NCI-H1048 (cell line): ENCODE measurements around the gene RANGAP1.

Source experiments
- DNase-seq: peaks from one replicate; lab custom pipeline; 2025; lab: John Stamatoyannopoulos, UW

The RANGAP1 gene

DNA sequence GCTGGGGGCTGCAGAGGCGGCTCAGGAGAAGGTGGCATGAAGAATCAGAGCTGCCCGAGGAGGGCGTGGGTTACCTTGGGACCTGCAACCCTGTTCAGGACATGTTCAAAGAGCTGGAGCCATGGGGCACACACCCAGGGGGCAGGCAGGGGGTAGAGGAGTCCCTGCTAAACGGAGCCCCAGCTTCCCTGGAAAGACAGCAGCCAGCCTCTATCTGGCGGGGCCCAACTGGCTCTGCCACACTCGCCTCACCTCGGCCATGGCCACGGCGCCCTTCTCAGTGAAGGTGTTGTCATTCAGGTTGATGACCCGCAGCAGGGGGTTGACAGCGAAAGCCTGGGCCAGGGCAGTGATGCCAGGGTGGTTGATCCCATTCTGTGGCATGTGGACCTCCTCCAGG, 28.3 kb downstream of the RANGAP1 start:
- DNase-seq, result no peak

- no peak for DNase-seq
These were observed 29.4 kb downstream of the RANGAP1 start for GRCh38 chr22:41256254-41257253.

DNA sequence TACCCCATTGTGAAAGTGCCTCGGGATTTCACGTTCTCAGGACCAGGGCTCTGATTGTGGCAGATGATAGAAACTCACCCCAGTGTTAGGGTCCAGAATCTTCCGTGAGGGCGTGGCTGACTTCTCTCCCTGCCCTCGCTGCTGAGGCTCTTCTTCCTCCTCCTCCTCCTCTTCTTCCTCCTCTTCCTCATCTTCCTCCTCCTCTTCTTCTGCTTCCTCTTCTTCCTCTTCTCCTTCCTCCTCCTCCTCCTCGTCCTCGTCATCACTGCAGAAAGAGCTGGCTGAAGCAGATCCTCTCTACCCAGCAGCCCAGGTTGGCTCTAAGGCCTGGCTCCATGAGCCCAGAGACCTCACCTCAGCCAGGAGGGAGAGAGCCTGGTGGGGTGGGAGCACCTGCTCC, 31.8 kb downstream of the RANGAP1 start:
- DNase-seq, result no peak

DNA sequence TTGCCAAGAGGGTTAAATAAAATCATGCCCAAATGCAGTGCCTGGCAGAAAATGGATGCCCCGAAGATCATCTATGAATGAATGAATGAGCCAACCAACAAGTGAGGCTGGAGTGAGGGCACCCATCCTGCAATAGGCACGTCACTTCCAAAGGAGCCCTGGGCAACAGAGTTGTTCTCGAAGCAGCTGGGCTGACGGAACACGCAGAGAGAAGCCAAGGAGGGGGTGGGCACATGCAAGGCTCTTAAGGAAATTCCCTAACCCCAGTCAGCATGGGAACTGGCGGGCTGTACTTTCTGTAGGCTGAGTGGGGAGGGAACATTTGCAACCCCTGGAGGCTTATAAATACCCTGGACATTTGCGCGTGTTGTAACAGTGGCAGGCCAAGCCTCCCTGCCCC, 33.6 kb downstream of the RANGAP1 start:
- DNase-seq, result no peak

- no peak for DNase-seq
These were observed 35.9 kb downstream of the RANGAP1 start for GRCh38 chr22:41250127-41250526.

DNA sequence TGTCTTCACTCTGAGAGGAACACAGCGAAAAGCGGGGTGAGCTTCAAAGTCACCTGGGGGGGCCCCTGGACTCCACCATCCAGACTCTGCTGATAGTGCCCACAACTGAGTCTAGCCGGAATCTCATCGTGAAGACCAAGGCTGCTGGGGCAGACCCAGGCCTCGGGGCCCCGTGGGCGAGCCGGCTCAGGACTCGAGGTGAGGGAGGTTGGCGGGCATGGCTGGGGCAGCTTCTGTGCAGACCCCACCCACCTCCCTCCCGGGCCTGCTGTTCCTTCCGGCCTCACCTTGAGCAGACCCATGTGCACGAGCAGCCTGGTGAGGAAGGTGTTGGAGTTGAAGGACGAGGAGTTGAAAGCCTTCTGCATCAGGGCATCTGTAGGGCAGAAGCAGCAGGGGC, 36.5 kb downstream of the RANGAP1 start:
- DNase-seq, result no peak

DNA sequence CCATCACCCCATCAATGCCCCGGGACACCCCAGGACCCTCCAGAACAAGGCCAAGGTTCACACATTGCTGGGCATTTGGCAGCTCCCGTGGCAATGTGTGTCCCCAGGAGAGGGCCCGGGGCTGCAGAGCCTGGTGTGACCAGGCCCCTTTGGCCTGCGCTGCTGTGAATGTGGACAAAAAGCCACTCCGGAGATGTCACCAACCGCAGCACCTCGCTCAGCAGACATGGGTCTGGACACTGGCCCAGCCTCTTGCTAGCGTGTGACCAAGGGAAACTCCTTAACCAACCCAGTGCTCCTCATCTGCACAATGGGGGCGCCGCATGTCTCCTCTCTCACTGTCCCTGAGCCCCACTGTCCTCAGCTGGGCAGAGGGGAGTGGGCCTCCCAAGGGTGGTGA, 37.2 kb downstream of the RANGAP1 start:
- DNase-seq, result no peak

GRCh38 chr22:41248314-41248713, 37.7 kb downstream of the RANGAP1 start:
- DNase-seq, result no peak

- no peak for DNase-seq
These were observed 38.3 kb downstream of the RANGAP1 start for GRCh38 chr22:41247703-41248102.

GRCh38 chr22:41245917-41246499, 40.0 kb downstream of the RANGAP1 start:
- DNase-seq, result no peak

DNA sequence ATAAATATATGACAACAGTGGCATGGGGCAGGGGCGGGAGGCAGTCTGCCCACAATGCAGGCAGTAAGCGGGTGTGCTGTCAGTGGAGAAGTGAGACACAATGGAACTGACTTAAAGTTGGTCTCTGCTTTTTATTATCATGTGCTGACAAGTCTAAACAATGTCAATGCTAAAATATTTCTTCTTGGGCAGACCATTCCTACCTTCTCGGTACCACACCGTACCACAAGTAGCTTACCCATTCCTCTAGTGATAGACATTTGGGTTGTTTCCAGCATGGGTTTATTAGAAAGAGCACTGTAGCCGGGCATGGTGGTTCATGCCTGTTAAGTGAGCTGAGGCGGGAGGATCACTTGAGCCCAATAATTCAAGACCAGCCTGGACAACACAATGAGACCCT, 42.6 kb downstream of the RANGAP1 start:
- DNase-seq, result no peak

DNA sequence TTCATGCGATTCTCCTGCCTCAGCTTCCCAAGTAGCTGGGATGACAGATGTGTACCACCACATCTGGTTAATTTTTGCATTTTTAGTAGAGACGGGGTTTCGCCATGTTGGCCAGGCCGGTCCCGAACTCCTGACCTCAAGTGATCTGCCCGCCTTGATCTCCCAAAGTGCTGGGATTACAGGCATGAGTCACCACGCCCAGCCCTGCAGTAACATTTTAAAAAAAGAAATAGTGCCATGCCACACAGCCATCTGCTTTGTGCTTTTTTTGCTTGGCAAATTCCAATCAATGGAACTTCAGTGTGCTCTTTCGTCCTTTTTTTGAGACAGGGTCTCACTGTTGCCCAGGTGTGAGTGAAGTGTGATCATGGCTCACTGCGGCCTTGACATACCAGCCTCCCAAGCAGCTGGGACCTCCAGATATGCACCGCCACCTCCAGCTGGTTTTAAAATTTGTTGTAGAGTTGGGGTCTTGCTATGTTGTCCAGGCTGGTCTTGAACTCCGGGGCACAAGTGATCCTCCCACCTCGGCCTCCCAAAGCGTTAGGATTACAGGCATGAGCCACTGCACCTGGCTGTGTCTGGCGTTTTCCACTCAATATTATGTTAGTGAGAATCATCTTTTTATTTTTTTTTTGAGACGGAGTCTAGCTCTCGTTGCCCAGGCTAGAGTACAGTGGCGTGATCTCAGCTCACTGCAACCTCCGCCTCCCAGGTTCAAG, 43.4 kb downstream of the RANGAP1 start:
- DNase-seq, result no peak

GRCh38 chr22:41241133-41241676, 44.8 kb downstream of the RANGAP1 start:
- DNase-seq, result no peak

DNA sequence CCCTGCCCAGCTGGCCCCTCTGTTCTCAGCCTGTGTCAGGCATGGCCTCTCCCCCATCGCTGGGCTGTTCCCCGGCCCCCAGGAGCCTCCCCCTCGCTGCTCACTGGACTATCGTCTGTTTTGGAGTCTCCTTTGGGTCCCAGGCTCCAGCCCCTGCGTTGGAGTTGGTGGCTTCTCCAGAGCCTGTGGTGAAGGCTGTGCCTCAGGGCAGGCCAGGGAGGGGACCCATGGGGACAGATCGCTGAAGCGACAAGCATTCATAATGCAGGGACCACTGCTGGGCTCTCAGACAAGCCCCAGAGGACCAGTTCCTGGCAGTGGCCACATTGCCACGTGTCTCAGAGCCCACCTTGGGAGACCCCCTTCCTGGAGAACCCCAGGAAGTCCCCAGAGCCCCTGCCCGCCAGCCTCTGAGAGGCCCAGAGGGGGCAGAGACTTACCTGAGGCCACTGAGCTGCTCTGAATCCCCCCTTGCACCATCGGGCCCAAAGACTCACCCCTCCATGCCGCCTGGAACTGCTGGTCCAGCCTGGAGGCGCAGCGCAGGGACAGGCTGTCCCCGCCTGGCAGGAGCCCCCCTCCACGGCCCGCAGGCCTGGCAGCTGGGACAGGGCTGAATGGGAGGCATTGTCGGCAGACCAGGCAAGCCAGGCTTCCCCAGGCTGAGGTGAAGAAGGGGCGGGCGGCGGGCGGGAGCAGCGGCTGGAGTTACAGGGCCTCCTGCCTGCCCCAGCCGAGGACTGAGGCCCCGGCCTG, 45.4 kb downstream of the RANGAP1 start, which contains the start of gene CHADL:
TSS of gene CHADL (minus strand) at position 555 of the 756 bp plus-strand sequence. CDS start at position 505, 50 bp downstream.
- DNase-seq, result no peak

DNA sequence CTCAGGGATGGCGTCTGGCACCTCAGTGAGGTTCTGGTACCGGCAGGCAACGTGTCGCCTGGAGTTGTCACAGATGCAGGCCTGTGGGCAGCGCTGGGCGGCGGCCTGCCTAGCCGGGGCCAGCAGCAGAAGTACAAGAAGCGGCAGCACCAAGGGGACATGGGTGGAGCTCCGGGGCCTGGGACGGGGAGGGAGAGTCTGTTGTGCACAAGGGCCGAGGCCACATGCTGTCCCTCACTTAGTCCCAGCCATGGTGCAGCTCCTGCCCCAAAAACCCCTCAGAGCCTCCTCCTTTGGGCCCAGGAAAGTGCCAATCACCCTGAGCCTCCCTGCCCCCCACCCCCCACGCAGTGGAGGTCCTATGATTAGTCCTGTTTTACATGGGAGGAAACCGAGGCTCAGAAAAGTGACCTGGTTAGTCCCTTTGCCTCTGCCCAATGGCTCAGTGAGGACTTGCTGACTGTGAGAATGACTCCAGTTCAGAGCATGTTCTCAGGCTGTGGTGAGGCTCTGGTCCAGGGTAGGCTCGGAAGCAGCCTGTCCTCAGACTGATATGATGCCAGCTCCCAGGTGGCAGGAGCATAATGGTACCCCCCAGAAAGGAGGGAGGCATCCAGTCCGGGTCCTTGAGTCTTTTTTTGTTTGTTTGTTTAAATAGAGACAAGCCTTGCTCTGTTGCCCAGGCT, 46.4 kb downstream of the RANGAP1 start:
- DNase-seq, result no peak

DNA sequence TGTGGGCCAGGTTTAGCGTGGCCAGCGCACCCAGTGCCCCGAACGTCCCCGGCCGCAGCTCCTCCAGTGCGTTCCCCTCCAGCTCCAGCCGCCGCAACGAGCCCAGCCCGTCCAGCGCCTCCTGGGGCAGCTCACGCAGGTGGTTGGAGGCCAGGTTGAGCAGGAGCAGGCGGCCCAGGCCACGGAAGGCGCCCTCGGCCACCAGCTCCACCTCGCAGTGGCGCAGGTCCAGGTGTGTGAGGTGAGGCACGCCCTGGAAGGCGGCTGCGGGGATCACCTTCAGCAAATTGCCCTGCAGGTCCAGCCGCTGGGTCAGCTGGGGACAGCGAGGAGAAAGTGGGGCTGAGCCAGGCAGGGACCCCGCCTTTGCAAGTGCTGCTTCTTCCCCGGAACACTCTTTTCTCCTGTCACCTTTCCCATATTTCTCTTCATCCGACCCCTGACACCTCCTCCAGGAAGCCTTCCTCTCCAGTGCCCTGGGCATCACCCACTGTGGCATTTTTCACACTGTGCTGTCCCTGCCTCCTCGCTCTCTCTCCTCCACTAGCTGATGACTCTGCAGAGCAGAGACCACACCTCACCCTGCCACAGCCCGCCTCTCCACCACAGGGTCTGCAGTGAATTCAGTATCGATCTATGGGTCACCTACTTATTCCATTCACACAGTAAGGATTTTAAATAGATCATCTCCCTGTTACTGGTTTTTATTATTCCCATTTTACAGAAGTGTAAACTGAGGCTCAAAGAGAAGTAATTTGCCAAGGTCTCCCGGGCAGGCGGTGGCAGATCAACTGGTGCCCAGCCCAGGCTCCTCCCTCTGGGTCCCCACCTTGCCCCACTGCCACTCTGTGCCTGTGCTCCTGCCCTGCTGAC, 47.2 kb downstream of the RANGAP1 start:
- no peak for DNase-seq

GRCh38 chr22:41237707-41238569, 48.0 kb downstream of the RANGAP1 start:
- DNase-seq, result no peak

DNA sequence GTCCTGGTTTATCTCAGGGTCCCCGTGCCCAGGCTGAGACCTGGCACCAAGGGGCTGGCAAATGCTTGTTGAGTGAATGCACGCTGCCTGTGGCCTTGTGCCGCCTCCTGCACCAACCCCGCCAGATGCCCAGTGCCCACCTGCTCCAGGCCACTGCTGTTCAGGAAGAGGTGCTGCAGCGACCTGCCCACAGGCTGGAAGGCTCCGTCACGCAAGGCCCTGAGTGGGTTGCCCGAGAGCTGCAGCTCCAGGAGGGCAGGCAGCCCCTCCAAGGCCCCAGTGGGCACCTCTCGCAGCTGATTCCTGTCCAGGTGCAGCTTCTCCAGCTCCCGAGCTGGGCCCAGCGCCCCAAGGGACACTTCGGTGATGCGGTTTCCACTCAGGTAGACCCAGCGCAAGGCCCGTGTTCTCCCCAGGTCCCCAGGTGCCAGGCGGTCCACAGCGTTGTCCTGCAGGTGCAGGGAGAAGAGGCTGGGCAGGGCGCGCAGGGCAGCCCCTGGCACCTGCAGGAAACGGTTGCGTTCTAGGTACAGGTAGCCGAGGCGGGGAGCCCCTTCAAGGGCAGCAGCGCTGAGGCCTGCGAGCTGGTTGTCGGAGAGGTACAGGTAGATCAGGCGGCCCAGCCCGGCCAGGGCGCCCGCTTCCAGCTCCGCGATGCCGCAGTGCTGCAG, 48.8 kb downstream of the RANGAP1 start:
- DNase-seq, result no peak
